Testis (tissue), 2 donors: Measurements from ENCODE around the gene FAM107B.

ENCODE experiments used
- POLR2A ChIP-seq: fragments of 450-650 bp; IDR thresholded peaks from one replicate; pipeline ENCODE4 v1.6.1; 2017; ENCODE audit warnings: antibody characterized with exemption, mild to moderate bottlenecking, moderate library complexity
- TF ChIP-seq, protein P1 (sequence below), 3 experiments: fragments of 450-650 bp in 2 of 3; fragments of 200-600 bp in 1 of 3; sonication (generic) in 1 of 3; IDR thresholded peaks; one replicate each; pipeline ENCODE4 v1.5.1; 2016 to 2019; ENCODE audit warnings: antibody characterized with exemption in 3 of 3, mild to moderate bottlenecking in 2 of 3, moderate library complexity in 1 of 3

GRCh38 chr10:14667280-14667679 is 107.4 kb downstream of the FAM107B start:
- TF ChIP-seq, protein P1, sequence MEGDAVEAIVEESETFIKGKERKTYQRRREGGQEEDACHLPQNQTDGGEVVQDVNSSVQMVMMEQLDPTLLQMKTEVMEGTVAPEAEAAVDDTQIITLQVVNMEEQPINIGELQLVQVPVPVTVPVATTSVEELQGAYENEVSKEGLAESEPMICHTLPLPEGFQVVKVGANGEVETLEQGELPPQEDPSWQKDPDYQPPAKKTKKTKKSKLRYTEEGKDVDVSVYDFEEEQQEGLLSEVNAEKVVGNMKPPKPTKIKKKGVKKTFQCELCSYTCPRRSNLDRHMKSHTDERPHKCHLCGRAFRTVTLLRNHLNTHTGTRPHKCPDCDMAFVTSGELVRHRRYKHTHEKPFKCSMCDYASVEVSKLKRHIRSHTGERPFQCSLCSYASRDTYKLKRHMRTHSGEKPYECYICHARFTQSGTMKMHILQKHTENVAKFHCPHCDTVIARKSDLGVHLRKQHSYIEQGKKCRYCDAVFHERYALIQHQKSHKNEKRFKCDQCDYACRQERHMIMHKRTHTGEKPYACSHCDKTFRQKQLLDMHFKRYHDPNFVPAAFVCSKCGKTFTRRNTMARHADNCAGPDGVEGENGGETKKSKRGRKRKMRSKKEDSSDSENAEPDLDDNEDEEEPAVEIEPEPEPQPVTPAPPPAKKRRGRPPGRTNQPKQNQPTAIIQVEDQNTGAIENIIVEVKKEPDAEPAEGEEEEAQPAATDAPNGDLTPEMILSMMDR (IDR thresholded peaks at IDR 0.05): no peak
- TF ChIP-seq POLR2A: no peak
